HepG2 (cell line): ENCODE data around the gene ENDOG. TPM values are rescaled to one million over a fixed set of nuclear protein-coding genes. Genes with fewer than 3 reads are reported as not detected.

Experiments
- SKI ChIP-seq: fragments of 450-650 bp; IDR thresholded peaks from one replicate; pipeline ENCODE4 v1.6.1; 2018; ENCODE audit warnings: mild to moderate bottlenecking; ENCODE audit not compliant: partially characterized antibody
- polyA plus RNA-seq, 8 experiments: library from polyadenylated mRNA; depleted of rRNA in 3 of 8; stranded (reverse) in 7 of 8; unstranded in 1 of 8; fragments of >200 nt; fragmentation: Illumina TruSeq in 4 of 8; extraction: Trizol in 4 of 8; gene quantifications; 2 replicates each; pipeline versions ENCODE4 v1.2.1 to v1.2.3, GENCODE V29; 2011 to 2016; ENCODE audit warnings: low read depth in 4 of 8, missing spikeins in 1 of 8, mixed read lengths in 1 of 8; ENCODE audit not compliant: insufficient read depth in 1 of 8
- total RNA-seq, 5 experiments: library from RNA; depleted of rRNA; stranded (reverse); fragments of >200 nt; fragmentation: Illumina TruSeq; extraction: Trizol; gene quantifications; 2 replicates each; pipeline ENCODE4 v1.2.3, GENCODE V29; 2016; ENCODE audit warnings: low read depth in 1 of 5
- TF ChIP-seq, protein P1 (sequence below): sonication (generic); formaldehyde crosslinking; IDR thresholded peaks from 2 replicates; pipeline ENCODE4 v1.4.0; 2020; ENCODE audit warnings: mild to moderate bottlenecking, missing genetic modification reagents
- TF ChIP-seq, protein P2 (sequence below): IDR thresholded peaks from 2 replicates; pipeline ENCODE4 v1.6.1; 2012; ENCODE audit warnings: low read length, improper control_type of control experiment
- TF ChIP-seq, protein P3 (sequence below): sonication (generic); formaldehyde crosslinking; IDR thresholded peaks from 2 replicates; pipeline ENCODE4 v1.4.0; 2020; ENCODE audit warnings: low read depth, mild to moderate bottlenecking, missing genetic modification reagents
- TF ChIP-seq, protein P4 (sequence below): sonication (generic); formaldehyde crosslinking; IDR thresholded peaks from 2 replicates; pipeline ENCODE4 v1.4.0; 2020; ENCODE audit warnings: mild to moderate bottlenecking, missing genetic modification reagents
- TF ChIP-seq, protein P5 (sequence below): sonication (generic); formaldehyde crosslinking; IDR thresholded peaks from 2 replicates; pipeline ENCODE4 v1.4.0; 2020; ENCODE audit warnings: missing genetic modification reagents

The ENDOG gene
- total and polyA plus RNA-seq, 2 of the 13 experiments (the other 11 are each of a cell fraction or from before 2014, with no cell fraction given) = 26.3 to 28.8 TPM

DNA sequence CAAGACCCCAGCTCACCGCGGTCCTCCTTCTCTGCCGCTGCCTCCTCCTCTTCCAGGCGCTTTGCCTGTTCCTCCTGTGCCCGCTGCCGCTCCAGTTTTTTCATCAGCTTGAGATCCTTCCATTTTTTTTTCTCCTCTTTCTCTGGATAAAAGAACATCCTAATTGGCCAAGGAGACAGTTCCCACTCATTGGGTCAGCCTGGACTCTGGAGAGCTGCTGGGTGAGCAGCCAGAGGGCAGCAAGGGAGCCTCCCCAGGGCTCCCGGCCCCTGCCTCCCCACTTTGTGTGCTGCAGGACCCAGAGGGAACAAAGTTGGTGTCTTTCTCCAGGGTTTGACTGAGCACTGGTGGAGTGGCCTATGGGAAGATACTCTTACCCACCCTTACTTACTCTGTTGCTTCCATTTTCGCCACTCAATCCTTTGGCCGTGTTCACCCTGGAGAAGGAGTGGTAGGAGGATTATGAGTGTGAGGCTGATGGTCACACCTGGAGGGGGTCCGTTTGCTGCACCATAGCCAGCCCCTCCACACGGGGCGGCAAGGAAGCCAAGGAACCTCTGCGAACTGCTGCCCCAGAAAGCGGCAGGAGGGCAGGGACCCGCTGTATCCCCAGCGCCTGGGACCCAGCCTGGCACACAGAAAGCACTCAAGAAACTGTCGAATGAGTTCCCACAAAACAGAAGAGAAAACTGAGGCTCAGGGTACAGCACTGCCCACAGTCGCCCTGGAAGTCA, 10.6 kb downstream of the ENDOG start (continued):
- TF ChIP-seq, protein P1, sequence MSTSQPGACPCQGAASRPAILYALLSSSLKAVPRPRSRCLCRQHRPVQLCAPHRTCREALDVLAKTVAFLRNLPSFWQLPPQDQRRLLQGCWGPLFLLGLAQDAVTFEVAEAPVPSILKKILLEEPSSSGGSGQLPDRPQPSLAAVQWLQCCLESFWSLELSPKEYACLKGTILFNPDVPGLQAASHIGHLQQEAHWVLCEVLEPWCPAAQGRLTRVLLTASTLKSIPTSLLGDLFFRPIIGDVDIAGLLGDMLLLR (CRISPR knock-in tag) = no peak
- TF ChIP-seq, protein P2, sequence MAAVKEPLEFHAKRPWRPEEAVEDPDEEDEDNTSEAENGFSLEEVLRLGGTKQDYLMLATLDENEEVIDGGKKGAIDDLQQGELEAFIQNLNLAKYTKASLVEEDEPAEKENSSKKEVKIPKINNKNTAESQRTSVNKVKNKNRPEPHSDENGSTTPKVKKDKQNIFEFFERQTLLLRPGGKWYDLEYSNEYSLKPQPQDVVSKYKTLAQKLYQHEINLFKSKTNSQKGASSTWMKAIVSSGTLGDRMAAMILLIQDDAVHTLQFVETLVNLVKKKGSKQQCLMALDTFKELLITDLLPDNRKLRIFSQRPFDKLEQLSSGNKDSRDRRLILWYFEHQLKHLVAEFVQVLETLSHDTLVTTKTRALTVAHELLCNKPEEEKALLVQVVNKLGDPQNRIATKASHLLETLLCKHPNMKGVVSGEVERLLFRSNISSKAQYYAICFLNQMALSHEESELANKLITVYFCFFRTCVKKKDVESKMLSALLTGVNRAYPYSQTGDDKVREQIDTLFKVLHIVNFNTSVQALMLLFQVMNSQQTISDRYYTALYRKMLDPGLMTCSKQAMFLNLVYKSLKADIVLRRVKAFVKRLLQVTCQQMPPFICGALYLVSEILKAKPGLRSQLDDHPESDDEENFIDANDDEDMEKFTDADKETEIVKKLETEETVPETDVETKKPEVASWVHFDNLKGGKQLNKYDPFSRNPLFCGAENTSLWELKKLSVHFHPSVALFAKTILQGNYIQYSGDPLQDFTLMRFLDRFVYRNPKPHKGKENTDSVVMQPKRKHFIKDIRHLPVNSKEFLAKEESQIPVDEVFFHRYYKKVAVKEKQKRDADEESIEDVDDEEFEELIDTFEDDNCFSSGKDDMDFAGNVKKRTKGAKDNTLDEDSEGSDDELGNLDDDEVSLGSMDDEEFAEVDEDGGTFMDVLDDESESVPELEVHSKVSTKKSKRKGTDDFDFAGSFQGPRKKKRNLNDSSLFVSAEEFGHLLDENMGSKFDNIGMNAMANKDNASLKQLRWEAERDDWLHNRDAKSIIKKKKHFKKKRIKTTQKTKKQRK = no peak
- TF ChIP-seq, protein P3, sequence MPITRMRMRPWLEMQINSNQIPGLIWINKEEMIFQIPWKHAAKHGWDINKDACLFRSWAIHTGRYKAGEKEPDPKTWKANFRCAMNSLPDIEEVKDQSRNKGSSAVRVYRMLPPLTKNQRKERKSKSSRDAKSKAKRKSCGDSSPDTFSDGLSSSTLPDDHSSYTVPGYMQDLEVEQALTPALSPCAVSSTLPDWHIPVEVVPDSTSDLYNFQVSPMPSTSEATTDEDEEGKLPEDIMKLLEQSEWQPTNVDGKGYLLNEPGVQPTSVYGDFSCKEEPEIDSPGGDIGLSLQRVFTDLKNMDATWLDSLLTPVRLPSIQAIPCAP = no peak
- TF ChIP-seq, protein P4, sequence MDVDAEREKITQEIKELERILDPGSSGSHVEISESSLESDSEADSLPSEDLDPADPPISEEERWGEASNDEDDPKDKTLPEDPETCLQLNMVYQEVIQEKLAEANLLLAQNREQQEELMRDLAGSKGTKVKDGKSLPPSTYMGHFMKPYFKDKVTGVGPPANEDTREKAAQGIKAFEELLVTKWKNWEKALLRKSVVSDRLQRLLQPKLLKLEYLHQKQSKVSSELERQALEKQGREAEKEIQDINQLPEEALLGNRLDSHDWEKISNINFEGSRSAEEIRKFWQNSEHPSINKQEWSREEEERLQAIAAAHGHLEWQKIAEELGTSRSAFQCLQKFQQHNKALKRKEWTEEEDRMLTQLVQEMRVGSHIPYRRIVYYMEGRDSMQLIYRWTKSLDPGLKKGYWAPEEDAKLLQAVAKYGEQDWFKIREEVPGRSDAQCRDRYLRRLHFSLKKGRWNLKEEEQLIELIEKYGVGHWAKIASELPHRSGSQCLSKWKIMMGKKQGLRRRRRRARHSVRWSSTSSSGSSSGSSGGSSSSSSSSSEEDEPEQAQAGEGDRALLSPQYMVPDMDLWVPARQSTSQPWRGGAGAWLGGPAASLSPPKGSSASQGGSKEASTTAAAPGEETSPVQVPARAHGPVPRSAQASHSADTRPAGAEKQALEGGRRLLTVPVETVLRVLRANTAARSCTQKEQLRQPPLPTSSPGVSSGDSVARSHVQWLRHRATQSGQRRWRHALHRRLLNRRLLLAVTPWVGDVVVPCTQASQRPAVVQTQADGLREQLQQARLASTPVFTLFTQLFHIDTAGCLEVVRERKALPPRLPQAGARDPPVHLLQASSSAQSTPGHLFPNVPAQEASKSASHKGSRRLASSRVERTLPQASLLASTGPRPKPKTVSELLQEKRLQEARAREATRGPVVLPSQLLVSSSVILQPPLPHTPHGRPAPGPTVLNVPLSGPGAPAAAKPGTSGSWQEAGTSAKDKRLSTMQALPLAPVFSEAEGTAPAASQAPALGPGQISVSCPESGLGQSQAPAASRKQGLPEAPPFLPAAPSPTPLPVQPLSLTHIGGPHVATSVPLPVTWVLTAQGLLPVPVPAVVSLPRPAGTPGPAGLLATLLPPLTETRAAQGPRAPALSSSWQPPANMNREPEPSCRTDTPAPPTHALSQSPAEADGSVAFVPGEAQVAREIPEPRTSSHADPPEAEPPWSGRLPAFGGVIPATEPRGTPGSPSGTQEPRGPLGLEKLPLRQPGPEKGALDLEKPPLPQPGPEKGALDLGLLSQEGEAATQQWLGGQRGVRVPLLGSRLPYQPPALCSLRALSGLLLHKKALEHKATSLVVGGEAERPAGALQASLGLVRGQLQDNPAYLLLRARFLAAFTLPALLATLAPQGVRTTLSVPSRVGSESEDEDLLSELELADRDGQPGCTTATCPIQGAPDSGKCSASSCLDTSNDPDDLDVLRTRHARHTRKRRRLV (CRISPR knock-in tag) = 0 out of 2 replicates have a peak, but pooled peaks have one; percentile 9
- TF ChIP-seq, protein P5, sequence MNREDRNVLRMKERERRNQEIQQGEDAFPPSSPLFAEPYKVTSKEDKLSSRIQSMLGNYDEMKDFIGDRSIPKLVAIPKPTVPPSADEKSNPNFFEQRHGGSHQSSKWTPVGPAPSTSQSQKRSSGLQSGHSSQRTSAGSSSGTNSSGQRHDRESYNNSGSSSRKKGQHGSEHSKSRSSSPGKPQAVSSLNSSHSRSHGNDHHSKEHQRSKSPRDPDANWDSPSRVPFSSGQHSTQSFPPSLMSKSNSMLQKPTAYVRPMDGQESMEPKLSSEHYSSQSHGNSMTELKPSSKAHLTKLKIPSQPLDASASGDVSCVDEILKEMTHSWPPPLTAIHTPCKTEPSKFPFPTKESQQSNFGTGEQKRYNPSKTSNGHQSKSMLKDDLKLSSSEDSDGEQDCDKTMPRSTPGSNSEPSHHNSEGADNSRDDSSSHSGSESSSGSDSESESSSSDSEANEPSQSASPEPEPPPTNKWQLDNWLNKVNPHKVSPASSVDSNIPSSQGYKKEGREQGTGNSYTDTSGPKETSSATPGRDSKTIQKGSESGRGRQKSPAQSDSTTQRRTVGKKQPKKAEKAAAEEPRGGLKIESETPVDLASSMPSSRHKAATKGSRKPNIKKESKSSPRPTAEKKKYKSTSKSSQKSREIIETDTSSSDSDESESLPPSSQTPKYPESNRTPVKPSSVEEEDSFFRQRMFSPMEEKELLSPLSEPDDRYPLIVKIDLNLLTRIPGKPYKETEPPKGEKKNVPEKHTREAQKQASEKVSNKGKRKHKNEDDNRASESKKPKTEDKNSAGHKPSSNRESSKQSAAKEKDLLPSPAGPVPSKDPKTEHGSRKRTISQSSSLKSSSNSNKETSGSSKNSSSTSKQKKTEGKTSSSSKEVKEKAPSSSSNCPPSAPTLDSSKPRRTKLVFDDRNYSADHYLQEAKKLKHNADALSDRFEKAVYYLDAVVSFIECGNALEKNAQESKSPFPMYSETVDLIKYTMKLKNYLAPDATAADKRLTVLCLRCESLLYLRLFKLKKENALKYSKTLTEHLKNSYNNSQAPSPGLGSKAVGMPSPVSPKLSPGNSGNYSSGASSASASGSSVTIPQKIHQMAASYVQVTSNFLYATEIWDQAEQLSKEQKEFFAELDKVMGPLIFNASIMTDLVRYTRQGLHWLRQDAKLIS = no peak
- no peak for TF ChIP-seq SKI
